ENCODE measurements around the gene FAM120B. TPM values are rescaled to one million over a fixed set of nuclear protein-coding genes. Genes with fewer than 3 reads are reported as not detected.

FAM120B gene
- total and polyA plus RNA-seq, 2 of the 4 experiments (the other 2 are of a cell fraction), result 15.3 to 28.0 TPM

GRCh38 chr6:170453586-170454511, 147.3 kb downstream of the FAM120B start (continued):
- TF ChIP-seq FOS (IDR thresholded peaks at IDR 0.05; ENCODE audit: low read depth, low read length), result no peak

DNA sequence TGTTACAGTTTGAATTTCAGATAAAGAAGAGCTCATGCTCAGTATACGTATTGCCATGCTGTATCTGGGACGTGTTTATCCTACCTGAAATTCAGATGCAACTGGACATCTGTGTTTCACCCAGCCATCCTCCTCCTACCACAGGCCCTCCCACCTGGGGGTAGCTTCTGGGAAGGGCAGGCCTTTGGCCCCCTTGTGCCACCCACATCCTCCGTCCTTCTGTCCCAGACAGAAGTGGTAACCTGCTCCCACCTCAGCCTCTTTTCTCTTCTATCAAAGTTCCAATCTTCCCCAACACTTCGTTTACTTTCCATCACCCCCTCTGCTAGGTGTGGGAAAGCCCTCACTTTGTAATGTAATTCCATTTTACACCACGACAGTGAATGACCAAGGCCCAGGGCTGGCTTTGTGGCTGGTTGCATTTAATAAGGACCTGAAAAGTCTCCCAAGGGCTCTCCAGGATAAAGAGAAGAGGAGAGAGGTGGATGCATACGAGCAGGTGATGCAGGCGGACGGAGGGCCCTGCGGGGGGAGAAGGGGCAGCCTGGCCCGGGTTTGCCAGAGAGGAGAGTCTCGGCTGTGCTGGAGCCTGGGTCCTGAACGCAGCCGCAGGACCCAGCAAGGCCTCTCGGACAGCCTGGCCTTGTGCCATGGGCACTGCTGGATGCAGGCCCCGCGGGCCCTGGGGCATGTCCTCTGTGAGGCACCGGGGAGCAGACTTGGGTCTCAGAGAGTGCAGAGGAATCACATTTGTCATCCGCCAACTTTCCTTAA, 148.1 kb downstream of the FAM120B start:
- ATAC-seq (ENCODE audit: low read depth) (no peak), DNase-seq (no peak)
- H2AK9ac ChIP-seq (replicated peaks; ENCODE audit: low read depth, low read length, poor library complexity), result no peak overlapping the region
- no peak overlapping the region for H3K4me2 ChIP-seq (ENCODE audit: low read depth, low read length)
- no TSS peak for BruUV-seq (replicated peaks)
- H3K18ac ChIP-seq (ENCODE audit: low read depth, low read length), result no peak overlapping the region
- H4K91ac ChIP-seq (ENCODE audit: insufficient read depth, low read depth, low read length), result no peak overlapping the region
- H3K4ac ChIP-seq (ENCODE audit: low read depth, low read length), result no peak overlapping the region
- no peak overlapping the region for H3K4me3 ChIP-seq (ENCODE audit: insufficient read depth, low read depth, low read length)
- H4K20me1 ChIP-seq (ENCODE audit: insufficient read depth, low read length), result no peaks in the 10 kb centered on the region
- CTCF ChIA-PET, result no interaction called here
- no peak overlapping the region for H2AK5ac ChIP-seq (ENCODE audit: low read depth, low read length)
- no peak overlapping the region for H2BK120ac ChIP-seq (ENCODE audit: low read depth, low read length)
- no peak overlapping the region for H4K5ac ChIP-seq (ENCODE audit: low read depth, low read length)
- peaks cover 2% of the 10 kb centered on the region; the same call in 1 of the 2 replicates for H3K27me3 ChIP-seq (ENCODE audit: control insufficient read depth, insufficient read depth, low read length)
- H3K4me1 ChIP-seq (ENCODE audit: control insufficient read depth, insufficient read depth, low read length), result peaks cover 1% of the 10 kb centered on the region; the same call in 1 of the 2 replicates
- H3K9me1 ChIP-seq (ENCODE audit: insufficient read depth, low read length), result 0 out of 2 replicates have a peak, but pooled peaks cover 3% of the 10 kb centered on the region
- no peak overlapping the region for H2AFZ ChIP-seq (replicated peaks; ENCODE audit: low read length, poor library complexity)
- no peak overlapping the region for H2BK15ac ChIP-seq (ENCODE audit: low read depth, low read length)
- H3K36me3 ChIP-seq (ENCODE audit: control insufficient read depth, insufficient read depth, low read length), result no peaks in the 10 kb centered on the region
- no peak overlapping the region for H4K8ac ChIP-seq (ENCODE audit: low read depth in 2 of 2, low read length in 2 of 2)
- intact Hi-C loops (cut with micrococcal nuclease) (no loop called here), in situ Hi-C loops (cut with MboI; ENCODE audit: low sequenced_read_pairs) (no loop called here), dilution Hi-C loops (cut with HindIII; ENCODE audit: low sequenced_read_pairs, unreplicated experiment) (no loop called here)
- H3K79me1 ChIP-seq (ENCODE audit: low read depth in 1 of 2, low read length in 2 of 2), result no peaks in the 10 kb centered on the region
- POLR2A ChIA-PET (ENCODE audit: unreplicated experiment), result no interaction called here
- no peak overlapping the region for H3K9ac ChIP-seq (ENCODE audit: low read depth, low read length)
- no peak overlapping the region for H3K23ac ChIP-seq (ENCODE audit: low read depth, low read length)
- no peak overlapping the region for H2BK20ac ChIP-seq (ENCODE audit: low read depth, low read length)
- no peak overlapping the region for H3K27ac ChIP-seq (ENCODE audit: insufficient read depth, low read length)
- no peak overlapping the region for H3K56ac ChIP-seq (ENCODE audit: extremely low read depth, insufficient read depth, low read length)
- no peak overlapping the region for H3K14ac ChIP-seq (replicated peaks; ENCODE audit: low read depth, low read length)
- H2BK5ac ChIP-seq (ENCODE audit: low read depth, low read length, poor library complexity, severe bottlenecking), result no peak overlapping the region
- H3K9me3 ChIP-seq (ENCODE audit: control insufficient read depth, insufficient read depth, low read length), result no peaks in the 10 kb centered on the region
- WGBS, 2 experiments (ENCODE audit: extremely low coverage in 2 of 2, insufficient read length in 1 of 2), result 71% methylated on average over 8 of the region's 18 CpGs; no CpG with 5 or more reads in 1 of the 2 experiments
- TF ChIP-seq RFX5 (IDR thresholded peaks at IDR 0.05; ENCODE audit: low read depth, low read length), result no peak
- TF ChIP-seq NFE2L2 (IDR thresholded peaks at IDR 0.05; ENCODE audit: low read depth, low read length), result no peak
- TF ChIP-seq, protein P1, sequence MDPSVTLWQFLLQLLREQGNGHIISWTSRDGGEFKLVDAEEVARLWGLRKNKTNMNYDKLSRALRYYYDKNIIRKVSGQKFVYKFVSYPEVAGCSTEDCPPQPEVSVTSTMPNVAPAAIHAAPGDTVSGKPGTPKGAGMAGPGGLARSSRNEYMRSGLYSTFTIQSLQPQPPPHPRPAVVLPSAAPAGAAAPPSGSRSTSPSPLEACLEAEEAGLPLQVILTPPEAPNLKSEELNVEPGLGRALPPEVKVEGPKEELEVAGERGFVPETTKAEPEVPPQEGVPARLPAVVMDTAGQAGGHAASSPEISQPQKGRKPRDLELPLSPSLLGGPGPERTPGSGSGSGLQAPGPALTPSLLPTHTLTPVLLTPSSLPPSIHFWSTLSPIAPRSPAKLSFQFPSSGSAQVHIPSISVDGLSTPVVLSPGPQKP (IDR thresholded peaks at IDR 0.05; ENCODE audit: borderline replicate concordance, low read depth, low read length), result no peak
- no peak for TF ChIP-seq MAFK (IDR thresholded peaks at IDR 0.05; ENCODE audit: low read depth, low read length)
- TF ChIP-seq POLR2A (IDR thresholded peaks at IDR 0.05; ENCODE audit: low read depth, low read length), result no peak
- TF ChIP-seq FOS (IDR thresholded peaks at IDR 0.05; ENCODE audit: low read depth, low read length), result no peak
- TF ChIP-seq SMC3 (IDR thresholded peaks at IDR 0.05; ENCODE audit: low read depth, low read length), result no peak
- TF ChIP-seq RAD21 (IDR thresholded peaks at IDR 0.05; ENCODE audit: low read length), result no peak
- no peak for TF ChIP-seq MAZ (IDR thresholded peaks at IDR 0.05; ENCODE audit: borderline replicate concordance, low read depth, low read length)
- no peak for TF ChIP-seq CEBPB (IDR thresholded peaks at IDR 0.05; ENCODE audit: low read depth, low read length)
- TF ChIP-seq CHD1 (IDR thresholded peaks at IDR 0.05; ENCODE audit: low read depth, low read length), result no peak
- no peak for TF ChIP-seq RCOR1 (IDR thresholded peaks at IDR 0.05; ENCODE audit: insufficient replicate concordance, low read length)
- no peak for TF ChIP-seq BHLHE40 (IDR thresholded peaks at IDR 0.05; ENCODE audit: low read depth, low read length)
